NAMALWA (cell line): ENCODE measurements around the gene GSDMA.
"Not testable (repeated sequence)": the region's sequence is repeated elsewhere in the genome, so short reads cannot be mapped to it uniquely, and the experiment has no call there.

Experiments used
- DNase-seq: peaks from one replicate; pipeline ENCODE4 v3.0.0-alpha.2; 2015; ENCODE audit warnings: low spot score

The GSDMA gene

GRCh38 chr17:39996800-39997199 lies 34.0 kb downstream of the GSDMA start:
- no peak for DNase-seq

DNA sequence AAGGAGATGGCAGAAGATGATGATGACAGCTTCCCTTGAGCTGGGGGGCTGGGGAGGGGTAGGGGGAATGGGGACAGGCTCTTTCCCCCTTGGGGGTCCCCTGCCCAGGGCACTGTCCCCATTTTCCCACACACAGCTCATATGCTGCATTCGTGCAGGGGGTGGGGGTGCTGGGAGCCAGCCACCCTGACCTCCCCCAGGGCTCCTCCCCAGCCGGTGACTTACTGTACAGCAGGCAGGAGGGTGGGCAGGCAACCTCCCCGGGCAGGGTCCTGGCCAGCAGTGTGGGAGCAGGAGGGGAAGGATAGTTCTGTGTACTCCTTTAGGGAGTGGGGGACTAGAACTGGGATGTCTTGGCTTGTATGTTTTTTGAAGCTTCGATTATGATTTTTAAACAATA lies 34.7 kb downstream of the GSDMA start:
- no peak for DNase-seq

DNA sequence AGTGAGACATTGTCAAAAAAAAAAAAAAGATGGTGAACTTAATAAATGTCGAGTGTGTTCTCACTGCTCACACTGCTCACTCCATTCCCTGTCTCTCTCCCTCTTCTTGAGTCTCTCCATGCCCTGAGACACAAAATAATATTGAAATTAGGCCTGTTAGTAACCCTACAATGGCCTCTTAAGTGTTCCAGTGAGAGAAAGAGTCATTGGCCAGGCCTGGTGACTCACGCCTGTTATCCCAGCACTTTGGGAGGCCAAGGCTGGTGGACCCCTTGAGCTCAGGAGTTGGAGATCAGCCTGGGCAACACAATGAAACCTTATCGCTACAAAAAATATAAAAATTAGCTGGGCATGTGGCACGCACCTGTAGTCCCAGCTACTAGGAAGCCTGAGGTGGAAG lies 36.3 kb downstream of the GSDMA start:
- DNase-seq: no peak

DNA sequence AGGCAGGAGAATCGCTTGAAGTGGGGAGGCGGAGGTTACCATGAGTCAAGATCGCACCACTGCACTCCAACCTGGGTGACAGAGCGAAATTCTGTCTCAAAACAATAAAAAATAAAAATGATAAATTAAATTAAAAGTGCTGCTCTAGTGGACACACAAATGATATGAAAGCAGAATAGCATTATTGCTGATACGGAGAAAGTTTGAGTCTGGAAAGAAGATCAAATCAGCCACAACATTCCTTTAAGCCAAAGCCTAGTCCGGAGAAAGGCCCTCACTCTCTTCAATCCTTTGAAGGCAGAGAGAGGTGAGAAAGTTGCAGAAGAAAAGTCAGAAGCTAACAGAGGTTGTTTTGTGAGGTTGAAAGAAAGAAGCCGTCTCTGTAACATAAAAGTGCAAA lies 37.4 kb downstream of the GSDMA start:
- no peak for DNase-seq

GRCh38 chr17:40001335-40001734 lies 38.5 kb downstream of the GSDMA start:
- DNase-seq: not testable (repeated sequence)

- no peak for DNase-seq
These were observed 41.3 kb downstream of the GSDMA start for GRCh38 chr17:40004072-40004471.

DNA sequence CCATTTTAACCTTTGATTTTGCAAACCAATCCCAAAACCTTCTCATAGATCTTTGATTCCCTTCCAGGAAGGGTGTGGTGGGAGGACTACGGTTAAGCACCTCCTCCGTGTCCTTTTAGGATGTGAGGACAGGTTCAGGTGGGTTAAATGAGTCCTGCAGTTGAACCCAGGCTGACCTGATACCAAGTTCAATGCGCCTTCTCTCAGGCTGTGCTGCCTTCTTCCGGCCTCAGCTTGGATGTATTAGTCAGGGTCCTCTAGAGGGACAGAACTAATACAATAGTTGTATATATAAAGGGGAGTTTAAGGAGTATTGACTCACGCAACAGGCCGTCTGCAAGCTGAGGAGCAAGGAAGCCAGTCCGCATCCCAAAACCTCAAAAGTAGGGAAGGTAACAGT lies 41.9 kb downstream of the GSDMA start:
- no peak for DNase-seq

- DNase-seq: no peak
These were observed 42.7 kb downstream of the GSDMA start for GRCh38 chr17:40005520-40005919.

DNA sequence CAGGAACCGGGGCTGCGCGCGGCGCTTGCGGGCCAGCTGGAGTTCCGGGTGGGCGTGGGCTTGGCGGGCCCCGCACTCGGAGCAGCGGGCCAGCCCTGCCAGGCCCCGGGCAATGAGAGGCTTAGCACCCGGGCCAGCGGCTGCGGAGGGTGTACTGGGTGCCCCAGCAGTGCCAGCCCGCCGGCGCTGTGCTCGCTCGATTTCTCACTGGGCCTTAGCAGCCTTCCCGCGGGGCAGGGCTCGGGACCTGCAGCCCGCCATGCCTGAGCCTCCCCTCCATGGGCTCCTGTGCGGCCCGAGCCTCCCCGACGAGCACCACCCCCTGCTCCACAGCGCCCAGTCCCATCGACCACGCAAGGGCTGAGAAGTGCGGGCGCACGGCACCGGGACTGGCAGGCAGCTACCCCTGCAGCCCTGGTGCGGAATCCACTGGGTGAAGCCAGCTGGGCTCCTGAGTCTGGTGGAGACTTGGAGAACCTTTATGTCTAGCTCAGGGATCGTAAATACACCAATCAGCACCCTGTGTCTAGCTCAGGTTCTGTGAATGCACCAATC lies 48.2 kb downstream of the GSDMA start:
- DNase-seq: not testable (repeated sequence)

GRCh38 chr17:40012017-40012647 lies 49.3 kb downstream of the GSDMA start:
- not testable (repeated sequence) for DNase-seq

- no peak for DNase-seq
These were observed 51.7 kb downstream of the GSDMA start for GRCh38 chr17:40014375-40014980.

DNA sequence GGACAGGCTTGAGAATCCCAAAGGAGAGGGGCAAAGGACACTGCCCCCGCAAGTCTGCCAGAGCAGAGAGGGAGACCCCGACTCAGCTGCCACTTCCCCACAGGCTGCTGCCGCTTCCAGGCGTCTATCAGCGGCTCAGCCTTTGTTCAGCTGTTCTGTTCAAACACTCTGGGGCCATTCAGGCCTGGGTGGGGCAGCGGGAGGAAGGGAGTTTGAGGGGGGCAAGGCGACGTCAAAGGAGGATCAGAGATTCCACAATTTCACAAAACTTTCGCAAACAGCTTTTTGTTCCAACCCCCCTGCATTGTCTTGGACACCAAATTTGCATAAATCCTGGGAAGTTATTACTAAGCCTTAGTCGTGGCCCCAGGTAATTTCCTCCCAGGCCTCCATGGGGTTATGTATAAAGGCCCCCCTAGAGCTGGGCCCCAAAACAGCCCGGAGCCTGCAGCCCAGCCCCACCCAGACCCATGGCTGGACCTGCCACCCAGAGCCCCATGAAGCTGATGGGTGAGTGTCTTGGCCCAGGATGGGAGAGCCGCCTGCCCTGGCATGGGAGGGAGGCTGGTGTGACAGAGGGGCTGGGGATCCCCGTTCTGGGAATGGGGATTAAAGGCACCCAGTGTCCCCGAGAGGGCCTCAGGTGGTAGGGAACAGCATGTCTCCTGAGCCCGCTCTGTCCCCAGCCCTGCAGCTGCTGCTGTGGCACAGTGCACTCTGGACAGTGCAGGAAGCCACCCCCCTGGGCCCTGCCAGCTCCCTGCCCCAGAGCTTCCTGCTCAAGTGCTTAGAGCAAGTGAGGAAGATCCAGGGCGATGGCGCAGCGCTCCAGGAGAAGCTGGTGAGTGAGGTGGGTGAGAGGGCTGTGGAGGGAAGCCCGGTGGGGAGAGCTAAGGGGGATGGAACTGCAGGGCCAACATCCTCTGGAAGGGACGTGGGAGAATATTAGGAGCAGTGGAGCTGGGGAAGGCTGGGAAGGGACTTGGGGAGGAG lies 52.5 kb downstream of the GSDMA start, which contains the start of gene CSF3:
CSF3 (plus strand) TSS at position 436 of the 993 bp plus-strand sequence; CDS start at position 471, 35 bp downstream.
- DNase-seq: no peak

DNA sequence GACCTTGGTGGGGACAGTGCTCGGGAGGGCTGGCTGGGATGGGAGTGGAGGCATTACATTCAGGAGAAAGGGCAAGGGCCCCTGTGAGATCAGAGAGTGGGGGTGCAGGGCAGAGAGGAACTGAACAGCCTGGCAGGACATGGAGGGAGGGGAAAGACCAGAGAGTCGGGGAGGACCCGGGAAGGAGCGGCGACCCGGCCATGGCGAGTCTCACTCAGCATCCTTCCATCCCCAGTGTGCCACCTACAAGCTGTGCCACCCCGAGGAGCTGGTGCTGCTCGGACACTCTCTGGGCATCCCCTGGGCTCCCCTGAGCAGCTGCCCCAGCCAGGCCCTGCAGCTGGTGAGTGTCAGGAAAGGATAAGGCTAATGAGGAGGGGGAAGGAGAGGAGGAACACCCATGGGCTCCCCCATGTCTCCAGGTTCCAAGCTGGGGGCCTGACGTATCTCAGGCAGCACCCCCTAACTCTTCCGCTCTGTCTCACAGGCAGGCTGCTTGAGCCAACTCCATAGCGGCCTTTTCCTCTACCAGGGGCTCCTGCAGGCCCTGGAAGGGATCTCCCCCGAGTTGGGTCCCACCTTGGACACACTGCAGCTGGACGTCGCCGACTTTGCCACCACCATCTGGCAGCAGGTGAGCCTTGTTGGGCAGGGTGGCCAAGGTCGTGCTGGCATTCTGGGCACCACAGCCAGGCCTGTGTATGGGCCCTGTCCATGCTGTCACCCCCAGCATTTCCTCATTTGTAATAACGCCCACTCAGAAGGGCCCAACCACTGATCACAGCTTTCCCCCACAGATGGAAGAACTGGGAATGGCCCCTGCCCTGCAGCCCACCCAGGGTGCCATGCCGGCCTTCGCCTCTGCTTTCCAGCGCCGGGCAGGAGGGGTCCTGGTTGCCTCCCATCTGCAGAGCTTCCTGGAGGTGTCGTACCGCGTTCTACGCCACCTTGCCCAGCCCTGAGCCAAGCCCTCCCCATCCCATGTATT lies 53.5 kb downstream of the GSDMA start:
- no peak for DNase-seq

- DNase-seq: no peak
These were observed 54.7 kb downstream of the GSDMA start for GRCh38 chr17:40017422-40018080.

DNA sequence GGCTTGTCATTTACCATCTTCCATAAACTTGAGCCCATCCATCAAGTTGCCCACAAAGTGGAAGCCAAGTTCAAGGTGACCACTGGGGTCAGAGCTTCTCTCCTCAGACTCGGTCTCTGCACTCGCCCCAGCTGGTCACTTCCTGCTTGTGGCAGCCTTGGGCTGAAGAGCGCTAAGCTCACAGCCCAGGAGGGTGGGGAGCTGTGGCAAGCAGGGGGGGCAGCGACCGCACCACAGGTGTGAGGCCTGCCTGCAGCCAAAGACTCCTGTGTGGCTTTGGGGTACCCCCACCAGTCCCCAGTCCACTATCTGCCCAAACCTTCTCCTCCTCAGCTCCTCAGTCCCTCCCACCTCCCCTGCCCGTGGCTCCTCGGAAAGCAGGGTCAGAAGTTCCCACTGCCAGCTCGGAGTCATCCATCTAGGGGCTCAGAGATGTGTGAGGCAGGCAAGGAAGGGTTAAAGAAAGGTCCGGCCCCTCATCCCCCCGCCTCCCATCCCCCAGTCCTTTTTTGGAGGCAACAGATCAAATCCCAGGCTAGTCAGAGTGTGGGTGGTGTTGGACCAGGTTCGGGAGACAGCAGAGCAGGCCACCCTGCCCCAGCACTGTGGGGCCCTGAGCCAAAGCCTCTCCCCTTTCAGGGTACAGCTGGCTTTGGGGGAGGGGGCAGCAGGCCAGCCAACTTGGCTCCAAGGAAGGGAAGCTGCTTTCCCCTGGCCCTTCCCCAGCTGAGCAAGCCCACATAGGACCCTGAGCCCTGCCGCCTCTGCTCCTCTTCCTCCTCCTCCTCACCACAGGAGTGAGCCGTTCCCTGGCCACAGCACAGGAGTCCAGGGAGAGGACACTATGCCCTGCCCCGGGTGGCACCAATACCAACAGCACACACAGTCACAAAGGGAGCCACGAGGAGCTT lies 55.7 kb downstream of the GSDMA start:
- DNase-seq: no peak

DNA sequence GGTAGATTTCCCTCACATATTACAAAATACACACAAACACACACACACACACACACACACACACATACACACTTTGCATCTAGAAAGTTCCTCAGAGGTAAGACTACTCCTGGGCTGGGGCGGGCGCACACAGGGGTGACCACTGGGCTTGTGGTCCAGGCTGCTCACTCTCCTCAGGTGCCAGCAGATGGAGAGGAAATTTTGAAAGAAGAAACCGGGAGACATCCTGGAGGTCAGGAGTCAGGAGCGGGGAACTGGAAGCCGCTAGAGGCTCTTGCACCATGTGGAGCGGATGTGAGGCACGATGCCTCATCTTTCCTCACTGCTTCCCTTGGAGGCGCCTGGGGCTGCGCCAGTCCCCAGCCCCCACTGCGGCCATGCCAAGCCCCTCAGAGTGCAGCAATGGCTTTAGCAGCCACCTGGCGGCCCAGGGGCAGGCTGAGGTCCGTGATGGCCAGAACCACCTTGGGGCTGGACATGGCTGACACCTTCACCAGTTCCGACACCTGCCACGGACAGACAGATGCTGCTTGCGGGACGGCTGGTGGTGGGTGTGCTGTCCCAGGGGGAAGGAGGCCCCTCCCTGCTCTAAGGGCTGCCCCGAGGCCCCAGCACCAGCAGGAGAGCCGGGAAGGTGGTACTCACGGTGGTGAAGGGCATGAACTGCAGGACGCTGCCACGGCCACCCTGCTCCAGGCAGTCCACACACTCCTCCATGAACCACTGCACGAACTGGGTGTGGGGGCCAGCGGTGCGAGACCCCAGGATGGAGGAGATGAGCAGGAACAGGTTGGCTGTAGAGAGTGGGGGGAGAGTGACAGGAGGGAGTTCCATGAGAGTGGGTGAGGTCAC lies 56.6 kb downstream of the GSDMA start:
- DNase-seq: no peak

DNA sequence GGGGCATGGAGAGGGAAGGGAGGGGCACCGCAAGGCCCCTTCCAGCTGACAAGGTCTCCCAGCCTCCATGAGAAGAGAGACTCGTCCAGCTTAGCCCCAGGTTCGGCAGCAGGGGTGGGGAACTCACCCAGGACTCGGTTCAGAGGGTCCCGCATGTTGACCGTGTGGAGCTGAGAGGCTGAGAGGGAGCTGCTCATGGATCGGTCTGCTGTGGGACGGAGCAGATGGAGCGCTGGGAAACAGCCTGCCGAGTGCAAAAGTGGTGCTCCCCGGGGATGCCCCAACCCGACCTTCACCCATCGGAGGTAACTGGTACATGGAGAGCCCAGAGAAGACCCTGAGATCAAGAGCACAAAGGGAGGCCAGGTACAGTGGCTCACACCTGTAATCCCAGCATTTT lies 57.3 kb downstream of the GSDMA start:
- DNase-seq: no peak

- no peak for DNase-seq
These were observed 58.7 kb downstream of the GSDMA start for GRCh38 chr17:40021451-40021971.
